SK-N-MC (cell line): ENCODE results near the gene RUFY3.

Source experiments
- EZH2 ChIP-seq: fragments of 200-600 bp; sonication (generic); IDR thresholded peaks from one replicate; pipeline ENCODE4 v1.6.1; 2017; ENCODE audit warnings: antibody characterized with exemption
- FOXP2 ChIP-seq: optimal IDR thresholded peaks from 2 replicates; pipeline ENCODE3; 2011; ENCODE audit warnings: mild to moderate bottlenecking, moderate library complexity; ENCODE audit not compliant: insufficient read depth; ENCODE audit errors: extremely low read length, control extremely low read depth
- POLR2AphosphoS5 ChIP-seq: IDR thresholded peaks from 2 replicates; pipeline ENCODE4 v1.6.1; 2012; ENCODE audit warnings: mild to moderate bottlenecking, low read depth, low read length, borderline replicate concordance

DNA sequence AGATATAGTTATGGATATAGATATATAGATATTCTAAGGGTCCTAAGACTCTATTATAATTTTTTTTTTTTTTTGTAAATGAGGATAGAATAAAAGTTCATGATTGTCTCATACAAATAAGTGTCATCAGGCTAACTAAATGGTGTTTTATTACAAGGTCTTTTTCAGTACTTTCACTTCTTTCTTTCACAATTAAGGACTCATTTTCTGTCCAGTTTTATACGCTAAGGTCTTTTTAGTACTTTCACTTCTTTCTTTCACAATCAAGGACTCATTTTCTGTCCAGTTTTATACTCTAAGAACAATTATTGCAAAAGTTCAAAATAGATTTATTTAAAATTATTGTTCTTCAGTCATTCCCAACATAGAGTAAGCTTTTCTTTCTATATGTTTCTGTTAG is 32.7 kb downstream of the RUFY3 start:
- TF ChIP-seq POLR2AphosphoS5 = no peak
- TF ChIP-seq EZH2 = no peak
- TF ChIP-seq FOXP2 = no peak
